Measurements from ENCODE around the gene VENTX.

VENTX gene, protein sequence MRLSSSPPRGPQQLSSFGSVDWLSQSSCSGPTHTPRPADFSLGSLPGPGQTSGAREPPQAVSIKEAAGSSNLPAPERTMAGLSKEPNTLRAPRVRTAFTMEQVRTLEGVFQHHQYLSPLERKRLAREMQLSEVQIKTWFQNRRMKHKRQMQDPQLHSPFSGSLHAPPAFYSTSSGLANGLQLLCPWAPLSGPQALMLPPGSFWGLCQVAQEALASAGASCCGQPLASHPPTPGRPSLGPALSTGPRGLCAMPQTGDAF

DNA sequence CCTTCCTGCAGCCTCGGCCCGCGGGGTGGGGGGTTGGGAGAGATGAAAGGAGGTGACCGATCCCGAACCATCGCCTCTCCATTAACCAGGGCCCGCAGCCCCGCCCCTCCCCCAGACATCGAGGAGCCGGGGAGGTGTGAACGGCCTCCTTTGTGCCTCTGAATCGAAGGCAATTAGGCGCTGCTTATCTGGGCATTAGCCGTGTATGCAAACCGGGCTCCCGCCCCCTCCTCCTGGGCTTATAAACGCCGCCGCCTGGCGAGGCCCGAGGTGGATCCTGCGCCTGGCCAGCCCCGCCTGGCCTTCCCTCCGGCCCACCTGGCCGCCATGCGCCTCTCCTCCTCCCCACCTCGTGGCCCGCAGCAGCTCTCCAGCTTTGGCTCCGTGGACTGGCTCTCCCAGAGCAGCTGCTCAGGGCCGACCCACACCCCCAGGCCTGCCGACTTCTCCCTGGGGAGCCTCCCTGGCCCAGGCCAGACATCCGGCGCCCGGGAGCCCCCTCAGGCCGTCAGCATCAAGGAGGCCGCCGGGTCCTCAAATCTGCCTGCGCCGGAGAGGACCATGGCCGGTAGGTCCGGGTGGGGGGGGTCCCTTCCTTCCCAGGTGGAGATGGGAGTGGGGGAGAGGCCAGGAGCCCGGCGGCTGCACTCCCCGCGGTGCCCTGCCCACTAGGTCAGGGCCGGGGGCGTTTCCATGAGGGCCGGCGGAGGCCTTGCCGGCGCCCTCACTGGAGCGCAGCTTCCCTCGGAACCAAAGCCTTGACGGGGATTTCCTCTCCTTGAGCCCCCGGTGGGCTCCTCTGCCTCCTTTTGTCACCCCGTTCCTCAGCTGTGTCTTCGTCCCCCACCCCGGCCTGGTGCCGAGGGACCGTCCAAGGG is at the start of gene VENTX:
Gene VENTX (plus strand): TSS at position 268 of the 878 bp plus-strand sequence. CDS start 60 bp downstream, at position 328.
- peak in 1 of 2 experiments; percentile 44 for DNase-seq

DNA sequence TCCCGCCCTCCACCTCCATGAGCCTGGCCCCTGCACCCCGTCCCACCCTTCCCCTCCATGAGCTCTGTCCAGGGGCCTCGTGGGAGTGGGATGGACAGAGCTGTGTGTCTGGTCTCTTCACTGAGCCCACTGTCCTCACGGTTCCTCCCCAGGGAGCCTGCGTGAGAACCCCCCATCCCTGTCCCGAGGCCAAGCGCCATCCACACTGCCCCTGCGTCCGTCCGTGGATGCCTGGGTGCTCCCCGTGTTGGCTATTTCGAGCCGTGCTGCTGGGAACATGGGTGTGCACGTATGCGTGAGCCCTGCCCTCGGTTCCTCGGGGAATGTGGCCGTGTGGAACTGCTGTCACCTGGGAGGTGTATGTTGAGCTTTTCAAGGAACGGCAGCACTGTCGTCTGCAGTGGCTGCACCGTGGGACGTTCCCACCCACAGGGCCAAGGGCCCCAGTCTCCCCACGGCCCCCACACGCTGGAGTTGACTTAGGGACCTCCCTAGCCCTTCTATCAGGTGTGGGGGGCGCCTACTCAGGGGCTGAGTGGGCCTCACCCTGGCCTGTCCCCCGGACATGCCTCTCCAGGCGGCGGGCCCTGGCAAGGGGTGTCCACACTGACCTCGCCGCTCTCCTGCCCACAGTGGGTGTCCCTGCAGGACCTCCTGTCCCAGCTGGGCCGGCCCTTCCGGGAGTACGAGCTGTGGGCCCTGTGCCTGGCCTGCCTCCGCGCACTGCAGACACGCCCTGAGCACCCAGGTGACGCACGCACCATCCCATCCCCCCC is 49.6 kb upstream of the VENTX start:
- DNase-seq: no peak

DNA sequence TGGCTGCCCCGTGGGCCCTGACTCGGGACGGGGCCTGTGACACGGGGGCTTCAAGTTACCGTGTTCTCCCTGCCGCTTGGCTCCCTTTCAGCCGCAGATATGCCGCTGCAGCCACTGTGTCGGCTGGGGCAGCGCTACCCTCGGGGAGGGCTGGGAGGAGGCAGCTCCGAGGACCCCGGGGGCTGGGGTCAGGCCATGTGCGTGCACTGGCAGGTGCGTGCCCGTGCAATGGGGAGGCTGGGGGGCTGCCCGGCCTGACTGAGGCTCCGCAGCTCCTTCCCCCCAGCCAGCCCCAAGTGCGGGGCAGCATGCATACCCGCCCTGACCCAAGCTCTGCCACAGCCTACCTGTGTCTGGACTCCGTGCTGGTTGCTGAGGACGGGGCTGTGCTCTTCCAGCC is 48.4 kb upstream of the VENTX start:
- no peak for DNase-seq

DNA sequence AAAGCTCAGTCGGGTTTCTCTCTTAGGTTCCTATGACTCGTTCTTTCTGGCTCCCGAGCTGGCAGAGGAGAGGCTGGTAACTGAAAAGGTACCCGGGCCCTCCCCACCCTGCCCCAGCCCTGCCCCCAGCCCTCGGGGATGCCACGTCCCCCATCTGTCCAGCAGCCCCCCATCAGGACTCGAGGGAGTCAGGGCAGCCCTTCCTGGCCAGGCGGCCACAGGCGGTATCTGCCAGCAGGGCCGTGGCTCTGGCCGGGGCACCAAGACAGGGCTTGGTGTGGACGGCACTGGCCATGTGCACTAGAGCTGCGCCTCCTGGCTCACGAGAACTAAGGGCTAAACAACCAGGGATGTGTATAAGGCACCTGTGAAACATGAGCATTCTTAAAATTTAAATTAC is 47.9 kb upstream of the VENTX start:
- DNase-seq: no peak

DNA sequence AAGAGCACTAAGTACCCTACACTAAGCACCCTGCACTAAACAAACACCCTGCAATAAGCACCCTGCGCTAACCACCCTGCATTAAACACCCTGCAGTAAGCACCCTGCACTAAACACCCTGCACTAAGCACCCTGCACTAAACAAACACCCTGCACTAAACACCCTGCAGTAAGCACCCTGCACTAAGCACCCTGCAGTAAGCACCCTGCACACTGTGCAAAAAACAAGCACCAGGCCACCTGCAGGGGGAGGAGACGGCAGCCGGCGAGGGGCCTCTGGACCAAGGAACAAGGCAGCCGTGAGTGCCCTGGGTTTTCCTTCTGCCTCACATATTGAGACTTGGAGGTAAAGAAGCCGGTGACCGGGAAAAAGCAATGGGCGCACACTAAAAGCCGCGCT is 47.4 kb upstream of the VENTX start:
- DNase-seq: no peak

DNA sequence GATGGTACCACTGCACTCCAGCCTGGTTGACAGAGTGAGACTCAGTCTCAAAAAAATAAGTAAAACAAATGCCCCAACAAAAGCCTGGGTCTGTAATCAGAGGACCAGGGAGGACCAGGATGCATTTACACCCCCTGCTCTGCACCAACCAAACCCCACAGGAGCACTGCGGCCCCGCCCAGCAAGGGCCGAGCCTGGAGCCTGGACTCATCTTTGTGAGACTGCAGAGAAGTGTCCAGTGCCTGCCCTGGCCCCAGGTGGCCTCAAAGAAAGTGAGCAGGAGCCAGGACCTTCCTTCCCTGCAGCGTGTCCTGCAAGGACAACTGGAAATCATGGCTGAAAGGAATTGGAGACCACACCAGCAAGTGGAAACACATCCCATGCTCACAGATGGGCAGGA is 46.0 kb upstream of the VENTX start:
- DNase-seq: no peak

DNA sequence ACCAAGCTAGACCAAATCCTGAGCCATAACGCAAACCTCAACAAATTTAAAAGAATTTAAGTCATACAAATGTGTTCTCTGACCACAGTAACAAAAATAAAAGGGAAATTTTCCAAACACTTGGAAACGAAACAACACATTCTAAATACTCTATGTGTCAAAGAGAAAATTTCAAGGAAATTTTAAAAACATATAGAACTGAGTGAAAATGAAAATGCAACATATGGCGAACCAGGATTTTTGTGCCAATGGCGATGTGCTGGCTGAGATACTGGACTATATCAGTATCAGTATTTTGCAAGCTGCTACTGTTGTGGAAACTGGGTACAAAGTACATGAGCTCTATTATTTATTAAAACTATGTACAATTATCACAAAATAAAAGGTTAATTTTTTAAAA is 43.5 kb upstream of the VENTX start:
- no peak for DNase-seq

DNA sequence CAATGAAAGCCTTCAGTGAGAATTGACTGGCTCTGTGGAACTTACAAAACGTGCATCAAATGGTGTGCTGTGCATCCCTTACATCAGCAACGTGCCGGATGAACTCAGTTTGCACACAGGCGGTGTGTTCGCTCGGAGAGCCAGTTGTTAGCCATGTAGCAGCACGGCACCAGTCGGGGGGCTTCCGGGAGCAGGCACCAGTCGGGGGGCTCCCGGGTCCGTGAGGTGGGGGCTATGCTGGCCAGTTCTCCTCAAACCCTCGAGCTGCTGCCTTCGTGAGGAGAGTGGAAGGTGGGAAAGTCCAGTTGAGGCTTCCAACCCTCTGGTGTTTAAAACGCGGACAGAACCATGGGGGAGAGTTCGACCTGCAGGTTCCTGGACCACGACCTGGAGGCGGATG is 42.6 kb upstream of the VENTX start:
- no peak for DNase-seq

DNA sequence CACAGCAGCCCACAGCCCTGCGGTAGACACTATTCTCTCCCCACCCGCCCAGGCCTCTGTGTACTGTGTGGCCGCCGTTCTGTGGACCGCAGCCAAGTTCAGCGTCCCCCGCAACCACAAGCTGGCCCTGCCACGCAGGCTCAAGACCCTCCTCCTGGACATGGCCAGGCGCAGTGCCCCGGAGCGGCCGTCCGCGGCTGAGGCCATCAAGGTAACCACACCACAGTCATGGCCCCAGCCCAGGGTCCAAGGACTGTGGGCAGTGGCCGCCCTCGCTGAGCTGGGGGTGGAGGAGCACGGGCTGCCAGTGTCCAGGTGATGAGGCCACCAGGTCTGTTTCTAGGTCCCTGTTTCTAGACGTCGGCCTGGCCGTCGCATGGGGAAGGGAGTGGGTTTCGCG is 42.0 kb upstream of the VENTX start:
- DNase-seq: no peak

DNA sequence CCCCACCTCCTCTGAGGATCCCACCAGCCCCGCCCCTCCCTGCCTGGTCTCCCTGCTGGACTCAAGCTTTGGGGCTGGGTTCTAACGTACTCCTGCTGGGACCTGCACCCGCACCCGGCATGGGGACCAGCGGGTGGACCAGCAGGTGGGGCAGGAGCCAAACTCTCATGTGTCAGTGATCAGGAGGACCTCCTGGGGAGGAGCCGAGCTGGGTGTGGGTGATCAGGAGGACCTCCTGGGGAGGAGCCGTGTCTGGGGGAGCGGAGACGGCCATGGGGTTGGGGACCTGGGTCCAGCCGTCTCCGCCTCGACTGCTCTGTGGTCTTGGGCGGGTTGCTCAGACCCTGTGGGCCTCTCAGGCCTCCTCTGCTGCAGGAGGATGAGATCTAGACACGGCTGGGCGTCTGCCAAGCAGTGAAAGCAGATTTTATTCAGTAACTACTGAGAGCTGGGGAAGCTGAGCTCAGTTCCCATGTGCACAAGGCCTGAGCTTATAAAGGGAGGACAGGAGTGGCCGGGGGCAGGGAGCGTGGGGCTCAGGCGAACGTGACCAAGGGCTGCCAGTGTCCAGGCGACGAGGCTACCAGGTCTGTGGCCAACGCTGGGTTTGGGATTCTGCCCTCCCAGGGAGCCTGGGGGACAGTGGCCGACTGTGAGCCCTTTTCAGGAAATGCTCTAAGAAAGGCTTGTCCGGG is 41.3 kb upstream of the VENTX start:
- DNase-seq: no peak

DNA sequence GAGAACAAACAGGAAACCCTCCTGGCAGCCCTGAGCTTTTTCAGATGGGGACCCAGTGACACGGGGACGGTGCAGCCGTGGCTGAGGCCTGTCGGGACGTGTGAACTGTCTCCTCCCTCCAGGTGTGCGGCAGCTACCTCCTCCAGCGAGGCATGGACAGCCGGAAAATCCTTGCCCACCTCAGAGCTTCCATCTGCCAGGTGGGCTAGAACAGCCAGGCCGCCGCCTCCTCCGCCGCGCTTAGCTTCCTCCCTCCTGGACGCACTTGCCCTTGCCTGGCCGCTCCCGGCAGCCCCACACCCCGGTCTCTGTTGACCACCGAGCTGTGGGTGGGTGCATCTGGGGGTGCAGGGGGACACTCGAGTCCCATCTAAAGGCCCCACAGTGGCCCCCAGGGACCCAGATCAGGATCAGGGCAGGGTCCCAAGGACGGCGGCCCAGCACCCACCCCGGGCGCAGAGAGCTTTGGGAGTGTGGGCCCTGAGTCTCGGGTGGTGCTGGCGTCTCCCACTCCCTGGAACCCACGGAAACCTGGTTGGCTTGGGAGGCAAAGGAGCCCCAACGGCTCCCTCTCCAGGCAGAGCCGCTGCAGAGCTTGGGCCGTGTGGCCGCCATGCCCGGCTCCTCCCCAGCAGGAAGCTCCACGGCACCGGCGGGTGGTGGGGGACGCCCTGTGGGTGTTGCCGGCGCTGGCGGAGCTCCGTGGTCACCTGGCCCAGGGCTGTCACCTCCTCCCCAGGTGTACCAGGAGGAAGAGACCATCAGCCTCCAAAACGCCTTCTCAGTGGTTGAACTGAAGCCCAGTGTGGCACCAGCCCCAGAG is 40.5 kb upstream of the VENTX start:
- no peak for DNase-seq

DNA sequence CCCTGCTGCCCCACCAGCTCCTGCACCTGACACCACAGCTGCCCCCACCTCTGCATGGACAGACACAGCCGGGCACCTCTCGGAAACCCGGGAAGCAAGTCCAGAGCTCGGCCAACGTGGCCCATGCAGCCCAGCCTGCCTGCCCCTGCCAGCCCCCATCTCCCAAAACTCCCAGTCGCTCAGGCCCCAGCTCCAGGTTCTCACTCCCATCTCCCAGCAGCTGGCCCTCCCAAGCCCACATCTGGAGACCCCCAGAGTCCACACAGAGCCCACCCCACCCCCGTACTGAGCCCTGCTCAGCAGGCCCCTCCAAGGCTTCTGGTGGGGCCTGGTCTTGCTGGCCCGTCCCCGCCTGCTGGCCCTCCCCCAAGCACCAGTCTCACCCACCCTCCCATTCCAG is 39.9 kb upstream of the VENTX start:
- no peak for DNase-seq

DNA sequence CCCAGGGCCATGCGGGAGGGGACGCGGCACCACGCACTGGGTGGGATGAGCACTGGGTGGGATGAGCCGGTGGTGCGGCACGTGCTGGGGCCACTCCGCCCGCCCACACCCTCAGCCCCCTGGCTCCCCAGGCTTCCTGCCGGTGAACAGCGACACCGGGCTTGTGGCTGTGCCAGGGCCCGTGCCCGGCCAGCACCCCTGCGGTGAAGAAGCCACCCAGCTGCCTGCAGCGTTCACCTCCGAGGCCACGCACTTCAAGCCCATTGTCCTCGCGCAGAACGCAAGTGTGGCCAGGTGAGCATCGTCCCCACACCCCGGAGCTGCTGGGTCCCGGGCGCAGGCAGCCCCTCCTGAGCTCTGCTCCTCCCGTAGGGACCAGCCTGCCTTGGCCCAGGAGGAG is 39.4 kb upstream of the VENTX start:
- DNase-seq: no peak

DNA sequence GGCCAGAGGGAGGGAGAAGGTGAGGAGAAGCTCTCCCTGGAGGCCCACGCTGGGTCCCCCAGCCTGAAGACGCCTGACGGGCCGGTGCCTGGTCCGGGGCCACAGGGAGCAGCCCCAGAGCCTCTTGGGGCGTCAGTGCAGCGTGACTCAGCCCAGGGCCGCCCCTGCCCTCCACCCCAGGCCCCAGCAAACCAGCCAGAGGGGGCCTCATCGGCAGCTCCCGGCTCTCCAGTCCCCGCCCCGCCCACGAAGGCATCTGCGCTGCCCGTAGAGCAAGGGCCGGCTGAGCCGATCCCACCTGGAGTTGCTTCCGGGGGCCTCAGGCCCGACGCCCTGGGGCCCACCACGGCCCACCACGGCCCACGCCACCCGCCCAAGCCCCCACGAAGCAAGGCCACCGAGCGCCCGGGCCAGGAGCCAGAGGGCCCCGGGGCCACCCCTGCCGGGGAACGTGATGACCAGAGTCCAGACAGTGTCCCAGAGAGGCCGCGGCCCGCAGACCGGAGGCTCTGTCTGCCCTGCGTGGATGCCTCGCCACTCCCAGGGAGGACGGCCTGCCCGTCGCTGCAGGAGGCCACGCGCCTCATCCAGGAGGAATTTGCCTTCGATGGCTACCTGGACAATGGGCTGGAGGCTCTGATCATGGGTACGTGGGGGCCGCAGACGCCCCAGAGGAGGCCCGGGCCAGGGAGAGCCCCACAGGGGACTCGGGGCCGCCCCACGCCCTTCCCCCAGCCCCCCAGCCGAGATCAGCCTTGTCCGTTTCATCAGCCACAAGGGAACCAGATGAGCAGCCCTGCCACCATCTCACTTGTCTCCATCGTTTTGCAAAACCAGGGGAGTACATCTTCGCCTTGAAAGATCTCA is 38.8 kb upstream of the VENTX start:
- DNase-seq: no peak

DNA sequence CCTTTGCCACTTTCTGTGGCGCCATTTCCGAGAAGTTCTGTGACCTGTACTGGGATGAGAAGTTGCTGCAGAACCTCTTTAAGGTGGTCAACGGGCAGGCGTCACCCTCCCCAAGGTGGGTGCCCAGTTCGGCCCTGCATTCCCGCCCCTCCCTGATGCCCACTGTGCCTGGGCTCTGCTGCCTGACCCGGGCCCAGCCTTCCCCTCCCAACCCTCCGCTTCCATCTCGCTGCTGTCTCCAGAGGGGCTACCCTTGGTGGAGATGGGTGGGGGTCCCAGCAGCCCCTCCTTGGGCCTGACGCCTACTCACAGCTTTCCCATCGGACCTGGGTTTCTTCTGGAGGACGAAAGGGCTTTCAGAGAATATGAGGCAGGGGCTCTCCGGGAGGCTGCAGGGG is 38.2 kb upstream of the VENTX start:
- no peak for DNase-seq

DNA sequence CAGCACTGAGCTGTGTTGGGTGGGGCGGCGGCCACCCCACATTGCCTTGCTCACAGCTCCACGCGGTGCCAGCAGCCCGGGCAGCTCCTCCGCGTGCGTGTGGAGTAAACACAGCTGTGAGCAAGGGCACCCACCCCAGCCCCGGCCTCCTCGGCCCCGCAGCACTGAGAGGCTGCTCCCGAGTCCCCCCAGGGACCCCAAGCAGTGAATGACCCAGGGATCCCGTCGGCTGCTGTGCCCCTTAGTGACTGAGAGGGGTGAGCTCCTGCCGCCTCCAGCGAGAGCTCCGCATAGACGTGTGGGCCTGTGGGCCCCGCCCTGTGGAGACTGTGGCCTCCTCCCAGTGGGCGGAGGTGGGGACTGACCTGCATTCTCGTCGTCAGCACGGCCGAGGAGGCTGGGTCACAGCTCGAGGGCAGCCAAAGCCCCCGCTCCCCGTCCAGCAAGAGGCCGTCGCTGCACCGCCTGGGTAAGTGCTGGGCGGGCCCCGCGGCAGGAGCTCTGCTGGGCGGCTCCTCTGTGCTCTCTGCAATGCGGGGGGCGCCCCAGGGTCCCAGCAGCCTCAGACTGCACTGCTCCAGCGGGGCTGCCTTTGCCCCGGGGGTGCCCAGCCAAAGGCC is 37.6 kb upstream of the VENTX start:
- DNase-seq: no peak

DNA sequence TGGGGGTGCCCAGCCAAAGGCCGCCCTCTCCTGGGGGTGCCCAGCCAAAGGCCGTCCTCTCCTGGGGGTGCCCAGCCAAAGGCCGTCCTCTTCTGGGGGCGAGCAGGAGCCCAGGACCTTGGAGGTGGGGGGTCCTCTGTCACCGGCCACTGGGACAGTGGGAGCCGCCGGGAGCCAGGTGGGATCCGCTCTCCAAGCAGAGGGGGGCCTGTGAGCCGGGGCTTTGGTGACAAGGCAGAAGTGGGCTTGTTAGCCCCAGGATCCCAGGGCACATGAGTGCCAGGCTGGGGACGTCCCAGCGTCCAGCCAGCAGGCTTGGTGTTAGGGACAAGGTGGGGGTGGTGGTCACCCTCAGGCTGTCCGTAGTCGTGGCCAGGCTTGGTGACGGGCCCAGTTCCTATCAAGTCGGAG is 37.0 kb upstream of the VENTX start:
- DNase-seq: no peak

DNA sequence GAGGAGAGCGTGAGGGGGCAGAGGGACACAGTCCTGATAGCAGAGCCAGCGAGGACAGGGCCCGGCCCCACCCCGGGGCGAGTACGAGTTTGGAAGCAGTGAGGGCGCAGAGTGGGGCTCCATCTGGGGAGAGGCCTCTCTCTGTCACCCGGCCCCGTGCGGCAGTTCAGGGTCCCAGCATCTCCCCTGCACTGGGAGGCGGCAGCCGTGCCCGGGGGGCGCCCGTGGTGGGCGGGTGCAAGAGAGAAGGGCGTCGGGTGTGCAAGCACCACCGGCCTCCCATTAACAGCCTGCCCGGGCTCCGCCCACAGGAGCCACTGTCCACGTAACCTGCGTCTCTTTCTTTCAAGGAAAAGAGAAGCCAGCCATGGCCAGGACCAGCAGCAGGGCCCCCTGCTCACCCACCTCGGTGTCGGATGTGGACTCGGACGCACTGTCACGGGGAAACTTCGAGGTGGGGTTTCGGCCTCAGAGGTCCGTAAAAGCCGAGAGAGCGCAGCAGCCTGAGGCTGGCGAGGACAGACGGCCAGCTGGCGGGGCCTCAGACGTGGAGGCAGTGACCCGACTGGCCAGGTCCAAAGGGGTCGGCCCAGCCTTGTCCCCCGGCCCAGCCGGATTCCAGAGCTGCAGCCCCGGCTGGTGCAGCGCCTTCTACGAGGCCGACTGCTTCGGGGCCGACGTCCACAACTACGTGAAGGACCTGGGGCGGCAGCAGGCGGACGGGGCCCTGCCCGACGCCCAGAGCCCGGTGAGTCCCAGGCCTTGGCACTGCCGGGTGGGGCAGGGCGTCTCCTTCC is 36.3 kb upstream of the VENTX start:
- no peak for DNase-seq

DNA sequence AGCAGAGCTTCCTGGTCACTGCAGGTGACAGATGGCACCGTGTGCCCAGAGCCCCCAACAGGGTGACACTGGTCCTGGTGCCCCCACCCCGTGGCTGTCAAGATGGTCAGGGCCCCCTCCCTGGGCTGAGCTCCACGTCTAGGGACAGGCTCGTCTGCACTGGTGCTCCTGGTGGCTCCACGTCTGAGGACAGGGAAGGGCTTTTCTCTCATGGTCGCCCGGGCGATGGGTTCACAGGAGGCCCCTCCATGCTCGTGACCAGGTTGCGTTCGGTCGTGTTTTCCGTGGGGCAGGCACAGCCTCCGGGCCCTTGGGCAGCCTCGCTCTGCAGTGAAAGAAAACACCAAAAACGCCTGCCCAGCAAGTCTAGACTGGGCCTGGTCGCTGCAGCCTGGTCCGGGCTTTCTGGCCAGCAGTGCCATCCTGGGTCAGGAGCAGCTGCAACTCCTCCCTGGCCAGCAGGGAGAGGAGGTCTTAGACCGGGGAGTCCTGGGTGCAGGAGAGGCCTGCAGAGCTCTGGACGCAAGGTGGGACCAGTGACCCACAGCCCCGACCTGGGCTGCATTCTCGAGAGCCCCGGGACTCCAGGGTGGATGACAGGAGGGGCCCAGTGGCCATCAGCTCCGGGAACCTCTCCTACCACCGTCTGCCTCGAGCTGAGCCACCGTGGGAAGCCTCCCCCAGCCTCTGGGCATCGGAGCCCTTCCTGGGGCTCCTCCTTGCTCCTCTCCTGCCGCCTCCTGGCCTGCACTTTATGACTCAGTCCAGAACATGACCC is 35.5 kb upstream of the VENTX start:
- DNase-seq: no peak

All from NCI-H526 (cell line).